Tibial artery (tissue), 4 donors: ENCODE data around the gene FLRT1.

ENCODE experiments used
- DNase-seq, 2 donors: peaks; one replicate each; pipeline ENCODE4 v3.0.0-alpha.2; 2019
- H3K27ac ChIP-seq, 2 donors: fragments of 200-600 bp; sonication (generic) in 1 of 2; 1 replicate in 1 of 2; 2 replicates in 1 of 2; pipeline ENCODE4 v1.5.1; 2018 to 2019; ENCODE audit warnings: mild to moderate bottlenecking in 1 of 2
- H3K27me3 ChIP-seq, 2 donors: fragments of 200-600 bp; sonication (generic) in 1 of 2; one replicate each; pipeline versions ENCODE4 v1.5.1 to v1.6.0; 2016 to 2019
- H3K36me3 ChIP-seq, 3 donors: fragments of 200-600 bp; sonication (generic) in 2 of 3; one replicate each; pipeline ENCODE4 v1.5.1; 2016 to 2019; ENCODE audit warnings: mild to moderate bottlenecking in 2 of 3
- H3K4me1 ChIP-seq, 4 donors: fragments of 200-600 bp; sonication (generic) in 2 of 4; 1 replicate in 3 of 4; 2 replicates in 1 of 4; pipeline ENCODE4 v1.5.1; 2016 to 2019
- H3K4me3 ChIP-seq, 2 donors: fragments of 200-600 bp; sonication (generic) in 1 of 2; 1 replicate in 1 of 2; 2 replicates in 1 of 2; pipeline ENCODE4 v1.5.1; 2018 to 2019; ENCODE audit warnings: mild to moderate bottlenecking in 2 of 2
- H3K9me3 ChIP-seq, 3 donors: fragments of 200-600 bp; sonication (generic) in 1 of 3; one replicate each; pipeline ENCODE4 v1.5.1; 2016 to 2019
- intact Hi-C: fragments of 100-400 bp; cut with DNase I; formaldehyde crosslinking; loops from one replicate; pipeline ENCODE4 v1.15.0; 2023; ENCODE audit warnings: low total_unique reads
- TF ChIP-seq, protein P1 (sequence below), 2 experiments: fragments of 200-600 bp in 1 of 2; fragments of 450-650 bp in 1 of 2; IDR thresholded peaks; one replicate each; pipeline ENCODE4 v1.5.1; 2017 to 2019; ENCODE audit warnings: antibody characterized with exemption in 2 of 2, mild to moderate bottlenecking in 1 of 2, moderate library complexity in 1 of 2

FLRT1 gene

DNA sequence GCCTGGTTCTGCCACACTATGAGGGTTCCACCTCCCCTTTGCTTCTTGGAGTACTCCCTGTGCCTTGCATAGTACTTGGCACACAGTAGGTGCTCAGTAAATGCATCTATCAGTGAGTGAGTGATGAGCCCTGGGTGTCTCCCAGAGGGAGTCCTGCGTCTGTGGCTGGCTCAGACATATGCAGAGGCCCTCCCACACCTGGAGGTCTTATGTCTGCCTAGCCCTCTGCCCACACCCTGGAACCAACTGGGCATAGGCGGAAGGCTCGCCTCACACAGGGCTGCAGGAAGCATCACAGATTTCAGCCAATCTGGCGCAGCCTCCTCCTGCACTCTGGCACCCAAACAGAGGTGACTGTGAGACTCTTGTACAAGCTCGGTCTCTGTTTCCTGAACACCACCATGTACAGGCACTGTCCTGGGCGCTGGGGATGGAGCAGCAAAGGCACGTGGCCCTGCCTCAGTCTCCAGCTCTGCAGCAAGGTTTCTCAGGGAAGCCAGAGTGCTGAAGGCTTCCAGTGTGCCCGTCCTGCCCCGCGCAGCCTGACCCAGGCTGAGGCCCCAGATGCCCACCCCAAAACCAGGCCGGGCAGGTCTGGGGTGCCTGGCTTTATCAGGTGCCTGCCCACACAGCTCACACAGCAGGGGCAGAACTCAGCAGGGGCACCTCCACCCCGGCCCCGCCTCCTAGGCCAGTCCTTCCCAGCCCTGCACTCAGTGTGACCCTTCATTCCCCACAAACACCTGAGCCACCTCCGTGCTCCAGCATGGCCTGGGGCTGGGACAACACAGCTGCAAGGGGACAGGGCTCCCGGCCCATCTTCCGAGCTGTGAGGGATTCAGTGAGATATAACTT, 26.7 kb downstream of the FLRT1 start:
- peaks cover 0 to 15% (median 8%) of the 10 kb centered on the region in 4 donors for H3K4me1 ChIP-seq
- H3K9me3 ChIP-seq, result no peaks in the 10 kb centered on the region
- no peak overlapping the region for H3K4me3 ChIP-seq
- no peak for DNase-seq
- TF ChIP-seq, protein P1, sequence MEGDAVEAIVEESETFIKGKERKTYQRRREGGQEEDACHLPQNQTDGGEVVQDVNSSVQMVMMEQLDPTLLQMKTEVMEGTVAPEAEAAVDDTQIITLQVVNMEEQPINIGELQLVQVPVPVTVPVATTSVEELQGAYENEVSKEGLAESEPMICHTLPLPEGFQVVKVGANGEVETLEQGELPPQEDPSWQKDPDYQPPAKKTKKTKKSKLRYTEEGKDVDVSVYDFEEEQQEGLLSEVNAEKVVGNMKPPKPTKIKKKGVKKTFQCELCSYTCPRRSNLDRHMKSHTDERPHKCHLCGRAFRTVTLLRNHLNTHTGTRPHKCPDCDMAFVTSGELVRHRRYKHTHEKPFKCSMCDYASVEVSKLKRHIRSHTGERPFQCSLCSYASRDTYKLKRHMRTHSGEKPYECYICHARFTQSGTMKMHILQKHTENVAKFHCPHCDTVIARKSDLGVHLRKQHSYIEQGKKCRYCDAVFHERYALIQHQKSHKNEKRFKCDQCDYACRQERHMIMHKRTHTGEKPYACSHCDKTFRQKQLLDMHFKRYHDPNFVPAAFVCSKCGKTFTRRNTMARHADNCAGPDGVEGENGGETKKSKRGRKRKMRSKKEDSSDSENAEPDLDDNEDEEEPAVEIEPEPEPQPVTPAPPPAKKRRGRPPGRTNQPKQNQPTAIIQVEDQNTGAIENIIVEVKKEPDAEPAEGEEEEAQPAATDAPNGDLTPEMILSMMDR (IDR thresholded peaks at IDR 0.05), result no peak
- intact Hi-C loops, result no loop called here
- no peaks in the 10 kb centered on the region for H3K36me3 ChIP-seq
- H3K27ac ChIP-seq, result no peak overlapping the region
- peaks cover 0 to 46% of the 10 kb centered on the region in 2 donors for H3K27me3 ChIP-seq

DNA sequence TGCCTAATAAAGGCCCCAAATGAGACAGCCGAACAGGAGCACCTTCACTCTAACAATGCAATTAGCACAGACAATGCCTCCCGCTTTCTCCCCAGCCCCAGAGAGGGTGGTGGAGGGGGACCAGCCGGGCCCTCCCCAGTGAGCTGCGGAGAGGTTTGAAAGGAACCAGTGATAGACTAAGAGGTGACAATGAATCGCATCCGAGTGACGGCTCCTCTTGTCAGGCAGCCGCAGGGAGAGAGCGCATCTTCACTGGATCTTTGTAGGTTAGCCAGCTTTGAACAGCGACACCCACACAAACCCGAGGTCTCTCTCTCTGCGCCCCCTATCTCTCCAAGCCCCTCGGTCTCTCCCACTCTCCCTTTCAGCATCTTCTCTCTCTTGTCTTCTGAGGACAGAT, 28.0 kb downstream of the FLRT1 start:
- Histone ChIP-seq H3K27ac (no peak overlapping the region), H3K36me3 (no peaks in the 10 kb centered on the region), H3K4me1 (peaks cover 0 to 15% (median 8%) of the 10 kb centered on the region in 4 donors), H3K27me3 (peaks cover 0 to 50% of the 10 kb centered on the region in 2 donors), H3K4me3 (no peak overlapping the region), H3K9me3 (no peaks in the 10 kb centered on the region)
- intact Hi-C loops, result no loop called here
- DNase-seq, result no peak
- TF ChIP-seq, protein P1 (IDR thresholded peaks at IDR 0.05), result no peak

DNA sequence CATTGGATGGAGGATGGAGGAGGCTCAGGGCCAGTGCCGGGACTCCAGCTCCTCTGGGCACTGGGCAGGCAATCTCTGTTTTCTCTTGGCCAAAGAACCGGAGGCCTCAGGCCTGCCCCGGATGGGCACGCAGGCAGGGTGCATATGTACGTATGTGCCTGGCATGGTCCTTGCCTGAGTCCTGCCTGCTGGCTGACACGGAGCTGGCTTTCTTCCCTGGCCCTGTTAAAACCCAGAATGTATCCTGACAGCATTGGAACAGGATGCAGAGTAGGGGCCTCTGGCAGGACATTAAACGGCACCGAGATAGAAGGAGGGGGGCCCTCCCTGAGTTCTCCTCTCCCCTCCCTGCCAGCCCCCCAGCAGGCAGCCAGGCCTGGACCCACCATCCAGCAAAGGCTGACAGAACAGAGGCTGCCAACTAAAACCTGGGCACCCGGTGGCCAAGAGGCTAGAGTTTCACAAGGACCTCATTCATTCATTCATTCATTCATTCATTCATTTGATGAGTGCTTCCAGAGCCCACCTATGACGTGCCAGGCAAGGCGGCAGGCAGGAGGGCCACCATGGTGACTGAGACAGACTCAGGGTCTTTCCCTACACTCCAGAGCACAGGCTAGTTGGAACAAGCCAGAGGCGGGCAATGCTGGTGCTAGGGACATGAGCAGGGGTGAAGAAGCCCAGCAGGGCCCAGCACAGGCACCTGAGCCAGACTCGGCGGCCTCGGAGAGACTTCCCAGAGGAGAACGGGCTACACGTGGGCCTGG, 28.8 kb downstream of the FLRT1 start:
- H3K27me3 ChIP-seq, result peaks cover 0 to 56% of the 10 kb centered on the region in 2 donors
- H3K36me3 ChIP-seq, result no peaks in the 10 kb centered on the region
- H3K4me1 ChIP-seq, result peaks cover 0 to 15% (median 8%) of the 10 kb centered on the region in 4 donors
- intact Hi-C loops, result no loop called here
- H3K4me3 ChIP-seq, result no peak overlapping the region
- DNase-seq, result no peak
- no peak overlapping the region for H3K27ac ChIP-seq
- H3K9me3 ChIP-seq, result no peaks in the 10 kb centered on the region
- TF ChIP-seq, protein P1 (IDR thresholded peaks at IDR 0.05), result no peak

GRCh38 chr11:64065141-64065465, 29.4 kb downstream of the FLRT1 start:
- intact Hi-C loops, result no loop called here
- Histone ChIP-seq H3K27me3 (peaks cover 0 to 56% of the 10 kb centered on the region in 2 donors), H3K27ac (no peak overlapping the region), H3K4me3 (no peak overlapping the region), H3K9me3 (no peaks in the 10 kb centered on the region), H3K4me1 (peaks cover 0 to 15% (median 8%) of the 10 kb centered on the region in 4 donors), H3K36me3 (no peaks in the 10 kb centered on the region)
- DNase-seq, result no peak
- TF ChIP-seq, protein P1 (IDR thresholded peaks at IDR 0.05), result no peak

GRCh38 chr11:64065712-64066111, 30.0 kb downstream of the FLRT1 start:
- H3K27me3 ChIP-seq, result peaks cover 0 to 56% of the 10 kb centered on the region in 2 donors
- H3K27ac ChIP-seq, result no peak overlapping the region
- no peaks in the 10 kb centered on the region for H3K36me3 ChIP-seq
- no peaks in the 10 kb centered on the region for H3K9me3 ChIP-seq
- DNase-seq, result no peak
- intact Hi-C loops, result no loop called here
- no peak overlapping the region for H3K4me3 ChIP-seq
- peaks cover 0 to 10% (median 6%) of the 10 kb centered on the region in 4 donors for H3K4me1 ChIP-seq
- TF ChIP-seq, protein P1 (IDR thresholded peaks at IDR 0.05), result no peak
